NCI-H2081 treated with DMSO at 0.1 percent for 48 hours (cell line): ENCODE results near the gene CFAP92.
"Not testable (repeated sequence)": the region's sequence is repeated elsewhere in the genome, so short reads cannot be mapped to it uniquely, and the experiment has no call there.

ENCODE experiments used
- DNase-seq: peaks from one replicate; lab custom pipeline; 2025; lab: John Stamatoyannopoulos, UW

CFAP92 gene

GRCh38 chr3:128933213-128933921 lies 60.5 kb downstream of the CFAP92 start:
- no peak for DNase-seq

GRCh38 chr3:128932516-128933212 lies 61.2 kb downstream of the CFAP92 start:
- DNase-seq = no peak

DNA sequence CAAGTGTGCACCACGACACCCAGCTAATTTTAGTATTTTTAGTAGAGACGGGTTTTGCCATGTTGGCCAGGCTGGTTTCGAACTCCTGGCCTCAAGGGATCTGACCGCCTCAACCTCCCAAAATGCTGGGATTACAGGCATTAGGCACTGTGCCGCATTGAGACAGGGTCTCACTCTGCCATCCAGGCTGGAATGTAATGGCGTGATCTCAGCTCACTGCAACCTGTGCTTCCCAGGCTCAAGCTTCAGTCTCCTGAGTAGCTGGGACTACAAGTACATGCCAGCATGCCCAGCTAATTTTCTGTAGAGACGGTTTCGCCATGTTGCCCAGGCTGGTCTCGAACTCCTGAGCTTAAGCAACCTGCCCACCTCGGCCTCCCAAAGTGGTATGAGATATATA lies 62.8 kb downstream of the CFAP92 start:
- no peak for DNase-seq

DNA sequence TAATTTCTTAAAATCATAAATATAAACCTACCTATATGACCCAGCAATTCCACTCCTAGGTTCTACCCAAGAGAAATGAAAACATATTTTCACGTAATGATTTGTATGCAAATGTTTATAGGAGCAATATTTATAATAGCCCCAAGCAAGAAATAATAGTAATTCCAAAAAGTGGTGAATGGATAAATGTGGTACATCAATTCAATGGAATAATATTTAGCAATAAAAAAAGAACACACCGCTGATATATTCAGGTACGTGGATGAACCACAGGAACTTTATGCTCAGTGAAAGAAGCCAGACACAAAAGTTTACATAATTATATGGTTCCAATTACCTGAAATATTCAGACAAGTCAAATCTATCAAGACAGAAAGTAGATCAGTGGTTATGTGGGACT lies 64.5 kb downstream of the CFAP92 start:
- DNase-seq = no peak

DNA sequence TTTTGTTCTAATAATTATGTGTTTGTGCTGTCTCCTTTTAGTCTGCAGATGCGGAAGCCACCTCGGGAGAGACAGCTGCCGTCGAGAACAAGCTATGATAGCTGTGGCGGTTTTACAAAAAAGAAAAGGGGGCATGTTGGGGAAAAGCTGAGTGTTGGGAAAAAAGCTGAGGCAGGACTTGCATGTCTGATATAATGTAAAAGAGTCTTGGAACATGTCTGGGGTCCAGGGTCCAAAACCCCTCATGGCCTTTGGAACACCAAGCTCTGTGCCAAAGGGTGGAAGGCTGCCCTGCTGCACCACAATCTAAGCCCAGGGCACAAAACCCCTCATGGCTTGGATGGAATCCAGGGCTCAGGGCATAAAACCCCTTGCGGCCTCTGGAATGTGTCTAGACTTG lies 69.9 kb downstream of the CFAP92 start:
- not testable (repeated sequence) for DNase-seq

DNA sequence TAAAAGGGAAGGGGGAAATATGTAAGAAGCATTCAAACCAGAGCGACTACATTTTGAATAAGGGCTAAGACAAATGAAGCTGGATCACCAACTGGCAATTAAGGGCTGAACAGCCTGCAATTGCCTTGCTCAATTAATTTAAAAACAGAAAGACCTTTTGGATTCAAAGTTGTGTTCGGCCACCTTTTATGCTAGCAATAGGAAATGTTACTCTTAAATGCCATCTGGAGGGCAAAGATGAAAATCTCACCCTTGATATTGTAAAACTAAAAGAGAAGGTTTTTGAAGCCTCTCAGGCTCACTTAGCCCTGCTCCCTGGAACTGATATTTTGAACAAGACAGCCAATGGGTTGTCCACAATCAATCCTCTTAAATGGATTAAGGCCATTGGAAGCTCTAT lies 70.3 kb downstream of the CFAP92 start:
- DNase-seq = no peak

DNA sequence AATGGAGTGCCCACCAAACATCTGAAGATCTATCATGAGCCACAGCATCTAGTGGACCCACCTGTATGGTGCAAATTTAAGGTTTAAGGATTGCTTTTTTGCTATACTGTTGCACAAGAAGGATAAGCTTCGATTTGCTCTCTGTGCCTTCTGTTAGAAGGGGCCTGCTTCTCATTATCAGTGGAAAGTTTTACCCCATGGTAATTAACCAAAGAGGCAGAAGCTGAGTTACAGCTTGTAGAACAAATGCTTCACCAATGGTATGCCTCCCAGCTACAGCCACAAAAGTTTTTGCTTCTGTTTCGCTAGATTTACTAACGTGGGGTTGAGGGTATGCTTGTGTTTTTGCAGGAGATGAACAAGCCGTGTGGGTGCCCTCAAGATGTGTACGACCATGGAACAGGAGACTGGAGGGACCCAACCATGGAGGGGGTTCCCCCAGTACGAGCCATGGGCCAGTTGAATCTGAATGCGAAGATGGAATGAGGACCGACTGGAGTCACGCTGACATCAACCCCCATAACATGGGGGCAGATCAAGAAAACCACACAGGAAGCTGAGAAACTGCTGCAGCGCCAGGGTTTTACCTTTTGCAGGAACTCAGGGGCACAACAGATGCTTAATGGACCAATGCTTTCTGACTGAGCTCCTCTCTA lies 70.9 kb downstream of the CFAP92 start:
- no peak for DNase-seq

GRCh38 chr3:128919988-128920387 lies 73.9 kb downstream of the CFAP92 start:
- no peak for DNase-seq

DNA sequence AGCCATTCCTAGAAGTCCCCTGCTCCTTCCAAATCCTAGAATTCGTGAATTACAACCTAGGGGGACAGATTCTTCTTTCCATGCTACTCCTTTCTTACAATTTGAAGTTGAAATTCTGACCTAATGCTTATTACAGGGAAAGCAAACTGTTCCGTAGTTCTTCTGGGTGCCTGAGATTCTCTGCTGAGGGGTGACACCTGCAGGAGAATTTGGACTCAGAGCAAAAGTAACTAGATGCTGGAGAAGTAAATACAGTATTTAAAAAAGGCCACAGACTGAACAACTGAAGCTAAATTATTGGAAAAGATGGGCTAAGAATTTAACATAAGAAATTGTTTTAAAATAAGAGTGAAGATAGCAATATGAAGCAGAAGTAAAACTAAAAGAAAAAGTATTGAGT lies 76.6 kb downstream of the CFAP92 start:
- DNase-seq = no peak

- no peak for DNase-seq
Observed at GRCh38 chr3:128914966-128915645, 78.8 kb downstream of the CFAP92 start.

DNA sequence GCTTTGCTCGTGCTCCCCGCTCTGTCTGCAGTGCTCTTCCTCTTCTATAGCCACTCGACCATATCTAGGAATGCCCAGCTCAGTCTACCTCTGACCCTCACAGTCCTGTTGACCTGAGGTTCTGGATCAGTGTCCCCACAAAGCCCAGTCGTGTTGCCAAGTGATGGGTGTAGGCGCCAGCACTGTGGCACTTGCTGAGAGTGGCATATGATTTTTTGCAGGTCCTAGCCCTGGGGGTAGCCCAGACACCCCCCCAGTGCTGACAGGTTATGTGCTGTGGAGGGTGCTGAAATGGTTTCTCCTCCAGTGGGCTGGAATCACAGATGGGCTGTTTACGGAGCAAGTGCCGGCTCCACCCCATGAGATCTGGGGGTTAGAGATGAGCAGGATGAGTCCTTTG lies 82.0 kb downstream of the CFAP92 start:
- no peak for DNase-seq

DNA sequence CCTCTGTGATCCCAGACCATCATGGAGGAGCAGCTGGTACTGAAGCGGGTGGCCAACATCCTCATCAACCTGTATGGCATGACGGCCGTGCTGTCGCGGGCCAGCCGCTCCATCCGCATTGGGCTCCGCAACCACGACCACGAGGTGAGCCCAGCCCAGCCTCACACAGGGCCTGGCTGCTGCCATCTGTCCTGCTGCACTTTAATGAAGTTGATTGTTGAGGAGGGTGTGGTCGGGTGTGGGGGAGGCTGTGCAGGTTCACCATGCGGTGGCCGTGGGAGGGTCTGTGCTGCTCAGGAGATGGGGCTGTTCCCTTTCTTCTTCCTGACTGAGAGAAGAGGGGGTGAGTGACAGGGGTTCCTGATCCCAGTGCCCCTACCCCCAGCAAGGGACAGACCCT lies 83.9 kb downstream of the CFAP92 start:
- no peak for DNase-seq

- DNase-seq = no peak
Observed at GRCh38 chr3:128908951-128909350, 84.9 kb downstream of the CFAP92 start.

DNA sequence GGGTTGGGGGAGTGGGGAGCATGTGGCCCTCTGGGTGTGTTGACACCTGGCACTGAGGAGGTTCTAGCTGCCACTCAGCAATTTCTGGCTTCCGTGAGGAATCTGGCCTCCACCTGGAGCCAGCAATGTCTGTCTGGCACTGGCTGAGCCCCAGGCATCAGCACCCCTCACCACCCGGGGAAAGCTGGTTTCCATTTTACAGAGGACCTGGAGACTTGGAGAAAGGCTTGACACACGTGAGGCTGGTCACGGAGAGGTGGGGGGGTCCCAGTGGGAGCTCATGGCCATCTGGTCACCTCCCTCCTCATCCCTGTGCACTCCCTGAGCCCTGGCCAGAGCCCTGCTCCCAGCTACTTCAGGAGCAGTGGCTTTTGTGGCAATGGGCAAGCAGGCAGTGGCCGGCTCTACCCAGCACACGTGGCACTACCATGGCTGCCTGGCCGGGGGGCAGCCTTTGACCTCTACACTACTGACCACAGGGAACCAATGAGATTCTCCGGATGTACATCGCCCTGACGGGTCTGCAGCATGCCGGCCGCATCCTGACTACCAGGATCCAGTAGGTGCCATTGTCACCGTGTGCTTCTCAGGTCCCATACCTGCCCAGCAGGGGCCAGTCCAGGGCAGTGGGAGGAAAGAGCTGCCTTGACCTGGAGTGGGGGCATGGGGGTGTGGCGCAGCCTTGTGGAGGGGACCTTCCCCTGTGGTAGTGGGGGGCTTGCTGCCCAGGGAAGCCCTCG lies 86.0 kb downstream of the CFAP92 start:
- no peak for DNase-seq

GRCh38 chr3:128906804-128907525 lies 86.9 kb downstream of the CFAP92 start:
- DNase-seq = no peak

GRCh38 chr3:128906031-128906803 lies 87.7 kb downstream of the CFAP92 start:
- no peak for DNase-seq

GRCh38 chr3:128903501-128903900 lies 90.4 kb downstream of the CFAP92 start:
- no peak for DNase-seq

- DNase-seq = no peak
Observed at GRCh38 chr3:128902426-128902825, 91.5 kb downstream of the CFAP92 start.

GRCh38 chr3:128895843-128896697 lies 97.8 kb downstream of the CFAP92 start:
- no peak for DNase-seq
